Right lobe of liver (tissue), 4 donors: ENCODE data around the gene CTAG1A.
"Not testable (repeated sequence)": the region's sequence is repeated elsewhere in the genome, so short reads cannot be mapped to it uniquely, and the experiment has no call there.

Experiments used
- POLR2A ChIP-seq: fragments of 450-650 bp; IDR thresholded peaks from one replicate; pipeline ENCODE4 v1.6.1; 2017; ENCODE audit warnings: antibody characterized with exemption, mild to moderate bottlenecking
- TF ChIP-seq, protein P1 (sequence below), 4 donors: fragments of 200-600 bp in 3 of 4; fragments of 450-650 bp in 1 of 4; IDR thresholded peaks; one replicate each; pipeline versions ENCODE4 v1.5.1 to v1.8.0; 2016 to 2022; ENCODE audit warnings: antibody characterized with exemption in 4 of 4, mild to moderate bottlenecking in 2 of 4
- donor health status: DM: no; HTN: no; CAD: no.
- donor health status: DM: no; HTN: no; CAD: no.
- donor health status: DM: no; HTN: yes; CAD: no.

DNA sequence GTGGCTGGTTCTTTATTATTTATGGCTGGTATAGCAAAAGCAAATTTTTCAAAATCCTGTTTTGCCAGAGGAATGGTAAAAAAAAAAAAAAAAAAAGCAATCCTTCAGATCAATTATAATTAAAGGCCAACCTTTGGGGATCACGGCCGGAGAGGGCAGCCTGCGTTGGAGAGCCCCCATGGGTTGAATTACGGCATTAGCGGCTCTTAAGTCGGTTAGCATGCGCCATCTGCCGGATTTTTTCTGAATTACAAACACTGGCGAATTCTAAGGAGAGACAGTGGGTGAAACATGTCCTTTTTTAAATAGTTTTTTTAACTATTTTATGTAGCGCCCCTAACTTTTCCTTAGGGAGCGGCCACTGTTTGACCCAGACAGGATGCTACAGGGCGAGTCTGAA is 28.7 kb downstream of the CTAG1A start:
- TF ChIP-seq, protein P1, sequence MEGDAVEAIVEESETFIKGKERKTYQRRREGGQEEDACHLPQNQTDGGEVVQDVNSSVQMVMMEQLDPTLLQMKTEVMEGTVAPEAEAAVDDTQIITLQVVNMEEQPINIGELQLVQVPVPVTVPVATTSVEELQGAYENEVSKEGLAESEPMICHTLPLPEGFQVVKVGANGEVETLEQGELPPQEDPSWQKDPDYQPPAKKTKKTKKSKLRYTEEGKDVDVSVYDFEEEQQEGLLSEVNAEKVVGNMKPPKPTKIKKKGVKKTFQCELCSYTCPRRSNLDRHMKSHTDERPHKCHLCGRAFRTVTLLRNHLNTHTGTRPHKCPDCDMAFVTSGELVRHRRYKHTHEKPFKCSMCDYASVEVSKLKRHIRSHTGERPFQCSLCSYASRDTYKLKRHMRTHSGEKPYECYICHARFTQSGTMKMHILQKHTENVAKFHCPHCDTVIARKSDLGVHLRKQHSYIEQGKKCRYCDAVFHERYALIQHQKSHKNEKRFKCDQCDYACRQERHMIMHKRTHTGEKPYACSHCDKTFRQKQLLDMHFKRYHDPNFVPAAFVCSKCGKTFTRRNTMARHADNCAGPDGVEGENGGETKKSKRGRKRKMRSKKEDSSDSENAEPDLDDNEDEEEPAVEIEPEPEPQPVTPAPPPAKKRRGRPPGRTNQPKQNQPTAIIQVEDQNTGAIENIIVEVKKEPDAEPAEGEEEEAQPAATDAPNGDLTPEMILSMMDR (IDR thresholded peaks at IDR 0.05), result not testable (repeated sequence)
- not testable (repeated sequence) for TF ChIP-seq POLR2A
